Erythroblast (primary cell): ENCODE results near the gene FGF14.

Experiments
- DNase-seq, 2 experiments: peaks; one replicate each; lab custom pipeline; 2025; lab: John Stamatoyannopoulos, UW
- GATA1 ChIP-seq: IDR thresholded peaks from 2 replicates; pipeline ENCODE4 v1.6.1; 2011; ENCODE audit warnings: low read depth, mild to moderate bottlenecking, control low read depth, low read length, moderate library complexity
- POLR2A ChIP-seq: IDR thresholded peaks from 2 replicates; pipeline ENCODE4 v1.6.1; 2011; ENCODE audit warnings: mild to moderate bottlenecking, low read length

The FGF14 gene

DNA sequence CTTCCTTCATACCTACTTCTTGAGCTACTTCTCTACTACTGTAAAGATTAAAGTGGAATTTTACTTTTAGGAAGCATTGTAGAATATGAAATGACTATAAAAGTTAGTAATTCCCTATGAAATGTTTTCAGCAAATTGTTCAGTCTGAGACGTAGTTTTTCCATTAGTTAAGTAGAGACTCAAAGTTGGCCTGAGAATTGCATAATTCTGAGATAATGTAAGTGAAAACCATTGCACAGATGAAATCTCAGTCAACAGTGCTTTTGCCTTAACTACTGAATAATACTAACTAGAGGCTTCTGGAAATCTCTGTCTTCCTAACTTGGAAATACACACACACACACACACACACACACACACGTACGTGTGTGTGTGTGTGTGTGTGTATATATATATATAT, 125.9 kb downstream of the FGF14 start:
- no peak for DNase-seq
- TF ChIP-seq POLR2A (no peak), GATA1 (no peak)

DNA sequence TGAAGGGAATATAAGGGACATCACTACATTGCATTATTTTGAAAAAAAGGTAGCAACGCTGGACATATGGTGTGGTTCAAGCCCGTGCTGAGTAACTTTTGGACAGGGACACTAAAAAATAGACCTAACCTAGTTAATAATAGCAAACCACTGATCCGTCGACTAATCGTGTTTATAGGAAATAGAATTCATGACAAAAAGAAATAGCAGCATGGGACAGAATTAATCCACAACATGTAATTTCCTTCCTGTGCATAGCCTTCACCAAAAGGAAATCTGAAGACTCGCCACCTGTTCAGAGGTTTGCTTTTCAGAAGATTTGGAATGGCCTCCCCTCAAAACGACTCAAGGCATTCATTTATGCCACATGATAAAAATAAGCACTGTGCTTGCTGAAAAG, 128.7 kb downstream of the FGF14 start:
- DNase-seq, result no peak
- TF ChIP-seq POLR2A, result no peak
- TF ChIP-seq GATA1, result no peak

DNA sequence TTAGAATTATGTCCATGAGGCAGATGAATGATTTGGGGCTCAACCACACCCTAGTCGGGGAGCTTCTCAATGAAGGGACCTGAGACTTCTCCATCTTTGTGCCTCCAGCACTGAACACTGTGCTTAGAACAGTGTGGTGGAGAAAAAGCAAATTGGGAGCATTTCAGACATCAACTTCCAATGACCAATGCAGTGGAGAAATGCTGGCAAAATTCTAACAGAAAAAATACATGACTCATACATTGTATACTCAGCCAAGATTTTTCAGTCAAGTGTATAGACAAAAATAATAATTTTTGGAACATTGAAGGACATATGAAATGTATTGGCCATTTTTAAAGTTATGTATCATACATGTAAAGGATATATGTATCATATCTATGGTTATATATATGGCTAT, 134.7 kb downstream of the FGF14 start:
- no peak for TF ChIP-seq GATA1
- TF ChIP-seq POLR2A, result no peak
- DNase-seq, result no peak

DNA sequence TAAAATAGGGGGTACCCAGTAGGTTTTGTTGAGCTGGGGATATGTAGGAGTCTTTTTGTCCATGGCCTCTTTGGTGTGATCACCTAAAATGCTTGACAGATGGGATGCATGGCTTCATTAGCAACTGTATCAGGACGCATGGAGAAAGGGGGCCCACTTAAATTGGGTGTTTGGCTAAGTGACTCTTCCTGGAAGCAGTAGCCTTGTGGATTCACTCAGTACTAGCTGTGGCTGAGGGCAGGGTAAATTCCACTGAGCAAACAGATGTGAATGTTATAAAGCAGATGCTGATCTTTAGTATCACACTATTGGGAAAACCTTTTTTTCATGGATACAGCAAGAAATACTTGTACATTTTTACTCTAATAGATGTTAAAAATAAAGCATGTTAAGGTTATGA, 140.0 kb downstream of the FGF14 start:
- no peak for DNase-seq
- TF ChIP-seq GATA1 (no peak), POLR2A (no peak)

DNA sequence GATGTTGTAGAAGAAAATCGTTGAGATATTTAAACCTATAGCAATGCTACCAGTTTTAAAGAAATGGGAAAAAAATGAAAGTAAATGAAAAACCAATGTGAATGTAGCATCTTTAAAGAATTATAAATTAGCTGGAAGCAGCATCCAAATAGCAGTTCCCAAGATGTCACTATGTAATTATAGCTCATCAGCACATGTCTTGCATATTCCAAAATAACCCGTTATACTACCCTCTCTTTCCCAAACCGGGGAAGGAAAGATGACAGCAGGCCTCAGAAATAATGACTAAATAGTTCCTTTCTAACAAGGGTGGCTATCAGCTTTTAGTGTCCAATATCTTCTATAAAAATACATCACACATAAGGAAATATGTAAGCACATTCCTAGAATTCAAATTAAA, 140.5 kb downstream of the FGF14 start:
- DNase-seq, result no peak
- TF ChIP-seq GATA1 (no peak), POLR2A (no peak)

DNA sequence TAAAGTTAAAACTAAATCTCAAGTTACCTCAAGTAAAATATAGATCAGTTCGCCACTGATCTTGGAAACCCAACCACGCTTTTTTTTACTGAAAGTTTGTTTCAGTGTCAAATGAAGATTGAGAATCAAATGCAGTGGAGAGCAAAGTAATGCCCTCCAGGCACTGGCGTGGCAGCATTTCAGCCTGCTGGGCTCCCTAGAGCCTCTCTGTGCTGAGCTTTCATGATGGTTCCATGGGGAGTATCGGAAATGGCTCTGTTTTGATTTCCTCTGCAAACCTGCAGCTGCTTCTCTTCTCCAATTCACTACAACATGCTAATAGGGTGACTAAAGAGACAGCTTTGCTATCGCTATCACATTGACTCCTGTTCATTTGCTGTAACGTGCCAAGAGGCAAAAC, 141.6 kb downstream of the FGF14 start:
- DNase-seq, result no peak
- TF ChIP-seq GATA1 (no peak), POLR2A (no peak)

DNA sequence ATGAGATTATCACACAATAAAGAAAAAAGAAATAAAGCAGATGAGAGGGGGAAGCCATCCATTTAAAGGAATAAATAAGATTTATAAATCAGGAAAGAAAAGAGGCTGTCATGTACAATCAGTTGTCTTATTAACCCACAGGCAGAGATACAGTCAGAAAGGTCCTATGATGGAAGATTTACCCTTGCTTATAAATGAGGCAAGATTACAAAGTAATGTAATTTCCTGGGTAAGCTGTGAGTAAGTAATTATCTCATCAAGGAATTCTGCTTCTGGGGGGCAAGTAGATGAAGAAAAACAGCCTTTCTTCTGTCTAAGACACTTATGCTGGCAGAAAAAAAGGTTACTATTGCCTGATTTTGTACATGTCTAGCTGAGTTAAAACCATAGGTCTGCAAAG, 146.4 kb downstream of the FGF14 start:
- TF ChIP-seq GATA1 (no peak), POLR2A (no peak)
- DNase-seq, result no peak

DNA sequence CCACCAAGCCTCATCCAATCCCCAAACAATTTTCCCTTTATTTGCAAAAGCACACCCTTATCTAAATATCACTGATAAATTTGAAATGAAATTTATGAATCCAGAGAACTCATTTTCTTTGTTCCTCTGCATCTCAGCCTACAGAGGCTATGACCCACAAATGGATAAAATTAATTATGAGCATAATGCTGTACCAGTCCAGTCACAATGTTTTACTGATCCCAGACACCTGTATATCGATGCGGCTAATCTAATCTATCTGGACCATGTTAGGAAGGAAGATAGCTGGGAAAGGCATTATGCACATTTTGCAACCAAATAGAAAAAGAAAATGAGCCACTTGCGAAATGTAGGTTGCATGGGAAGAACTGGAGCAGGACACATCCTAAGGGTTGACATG, 150.0 kb downstream of the FGF14 start:
- TF ChIP-seq POLR2A (no peak), GATA1 (no peak)

DNA sequence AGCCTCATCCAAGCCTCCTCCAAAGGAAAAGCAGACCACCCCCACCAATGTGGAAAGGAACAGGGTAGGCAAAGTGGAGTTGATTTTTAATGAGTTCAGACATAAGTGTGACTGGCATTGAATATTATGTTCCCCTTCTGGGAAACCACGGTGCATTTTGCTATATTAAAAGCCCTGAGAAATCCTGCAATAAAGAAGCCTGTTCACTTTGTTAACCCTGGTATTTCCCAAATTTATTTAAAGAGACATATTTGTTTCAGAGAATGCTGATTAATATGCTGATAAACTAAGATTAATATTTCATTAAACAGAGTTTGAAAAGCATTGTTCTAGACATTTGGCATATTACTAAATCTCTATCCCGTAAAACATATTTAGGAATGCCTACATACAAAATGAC, 151.4 kb downstream of the FGF14 start:
- TF ChIP-seq POLR2A (no peak), GATA1 (no peak)
- no peak for DNase-seq

More for the DNA sequence above, 150.0 kb downstream of the FGF14 start:
- DNase-seq, result no peak

DNA sequence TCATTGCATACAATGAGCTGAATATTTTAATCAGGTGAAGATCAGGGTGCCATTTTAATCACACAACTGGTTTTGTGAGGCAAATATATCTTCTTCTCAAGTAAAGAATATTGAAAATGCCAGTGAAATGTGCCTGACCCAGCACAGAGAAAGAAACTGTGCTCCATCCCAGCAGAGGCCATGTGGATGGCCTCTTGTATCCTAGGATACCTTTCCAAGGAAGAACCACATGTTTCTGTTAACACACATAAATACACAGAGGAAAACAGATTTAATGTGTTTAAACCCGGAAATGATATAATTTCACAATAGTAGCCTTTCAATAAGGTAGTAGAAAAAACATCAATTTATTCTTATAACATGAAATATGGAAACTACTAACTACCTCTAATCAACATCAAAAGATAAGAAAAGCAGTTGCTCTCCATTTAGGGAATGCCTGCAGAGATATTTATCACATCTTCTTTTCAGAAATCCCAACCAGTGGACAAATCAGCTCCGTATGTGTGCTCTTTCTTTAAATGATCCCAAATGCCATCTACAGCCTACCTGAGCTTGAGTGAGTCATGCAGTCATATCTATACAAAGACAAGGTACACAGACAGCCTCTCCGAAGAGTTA, 157.1 kb downstream of the FGF14 start:
- DNase-seq, result no peak
- TF ChIP-seq POLR2A, result no peak
- no peak for TF ChIP-seq GATA1

DNA sequence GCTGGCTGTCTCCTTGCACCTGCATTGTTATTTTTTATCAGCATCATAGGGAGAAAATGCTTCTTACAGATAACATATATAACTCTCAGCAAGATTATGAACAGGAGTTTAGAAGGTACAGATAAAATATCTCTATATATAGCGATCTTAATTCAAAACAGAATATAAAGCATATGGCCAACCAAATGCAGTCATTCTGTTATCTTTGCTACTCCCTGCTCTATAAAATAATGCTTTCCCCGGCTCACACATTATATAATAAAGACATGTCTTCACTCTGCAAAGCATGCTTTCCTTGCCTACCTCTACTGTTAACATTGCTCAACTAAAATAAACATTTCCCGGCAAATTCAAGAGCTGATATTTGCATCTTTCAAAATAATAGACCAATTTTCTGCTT, 161.7 kb downstream of the FGF14 start:
- no peak for TF ChIP-seq GATA1
- no peak for TF ChIP-seq POLR2A
- no peak for DNase-seq

DNA sequence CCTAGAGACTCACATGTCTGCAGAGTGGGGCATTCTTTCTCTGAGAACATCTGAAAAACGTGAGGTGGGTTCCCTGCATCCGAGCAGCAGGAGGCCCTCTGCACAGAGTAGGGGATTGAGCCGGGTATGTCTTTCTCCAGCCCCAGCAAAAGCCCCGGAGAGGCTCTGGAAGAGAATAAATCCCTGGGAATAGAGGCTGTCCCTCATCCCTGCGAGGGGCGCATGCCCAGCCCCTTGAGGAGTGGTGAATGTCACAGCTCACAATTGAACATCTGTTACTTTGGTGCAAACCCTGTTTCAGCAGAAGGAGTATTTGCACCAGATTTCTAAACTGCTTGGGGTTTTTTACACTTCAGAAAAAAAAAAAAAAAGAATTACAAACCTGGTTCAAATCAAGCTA, 164.6 kb downstream of the FGF14 start:
- no peak for TF ChIP-seq POLR2A
- no peak for TF ChIP-seq GATA1
- no peak for DNase-seq

DNA sequence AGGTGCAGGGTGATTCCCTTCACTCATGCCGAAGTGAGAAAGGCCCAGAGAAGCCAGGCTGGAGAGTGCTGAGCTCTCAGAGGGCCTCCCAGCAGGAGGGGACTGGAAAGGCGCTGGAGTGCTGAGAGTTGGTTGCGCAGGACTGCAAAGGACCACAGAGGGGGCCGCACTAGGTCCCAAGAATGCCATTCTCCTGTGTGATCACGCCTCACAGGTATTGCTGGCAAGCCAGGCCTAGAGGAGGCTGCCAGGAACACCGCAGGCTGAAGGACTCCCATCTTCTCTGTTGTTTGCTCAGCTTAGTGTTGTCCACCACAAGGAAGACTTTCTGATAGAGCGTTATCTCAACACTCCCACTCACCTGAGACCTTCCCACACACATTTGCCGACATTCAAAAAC, 165.0 kb downstream of the FGF14 start:
- DNase-seq, result no peak
- TF ChIP-seq GATA1 (no peak), POLR2A (no peak)

DNA sequence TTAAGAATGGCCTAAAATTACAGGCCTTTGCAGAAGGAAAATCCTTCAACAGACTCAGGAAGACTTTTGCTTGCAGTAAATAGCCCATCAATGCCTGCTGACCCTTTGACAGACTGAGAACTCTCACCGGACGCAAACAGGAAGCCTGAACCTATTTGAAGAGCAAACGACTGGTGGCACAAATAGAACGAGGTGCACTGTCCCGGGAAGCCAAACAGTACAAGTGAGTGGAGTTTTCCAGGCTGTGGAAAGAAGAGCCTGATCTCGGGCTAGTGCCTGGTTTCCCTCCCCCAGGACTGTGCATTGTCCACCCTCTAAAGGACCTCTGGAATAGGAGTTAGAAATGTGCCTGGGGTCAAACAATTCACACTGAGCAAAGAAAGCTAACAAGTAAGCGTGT, 165.5 kb downstream of the FGF14 start:
- DNase-seq, result no peak
- TF ChIP-seq POLR2A (no peak), GATA1 (no peak)

DNA sequence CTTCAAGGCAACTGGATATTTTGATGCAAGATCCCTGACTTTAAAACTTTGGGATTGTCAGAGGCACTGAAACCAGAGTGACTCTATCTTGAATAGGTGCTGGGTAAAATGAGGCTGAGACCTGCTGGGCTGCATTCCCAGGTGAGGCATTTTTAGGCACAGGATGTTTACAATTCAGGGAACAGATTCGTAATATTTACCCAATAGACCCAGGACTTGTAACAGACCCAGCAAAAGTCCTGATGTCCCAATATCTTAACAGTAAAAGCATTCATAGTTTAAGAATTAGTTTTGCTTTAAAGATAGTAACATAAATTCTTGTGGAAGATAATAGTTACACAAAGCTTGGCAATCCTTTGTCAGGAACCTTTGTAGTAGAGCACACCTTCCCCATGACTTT, 166.2 kb downstream of the FGF14 start:
- no peak for DNase-seq
- TF ChIP-seq POLR2A (no peak), GATA1 (no peak)
